Dendritic cell treated with granulocyte-macrophage colony-stimulating factor and Interleukin-4, amounts not matched to agents 40 ng/mL and 50 ng/mL, for 4 days (primary cell): ENCODE results near the gene KCNG2.

Source experiments
- H3K27ac Mint-ChIP-seq: one replicate; pipeline ENCODE4 v1.8.0; 2022; ENCODE audit warnings: mild to moderate bottlenecking, mixed read lengths
- H3K27me3 Mint-ChIP-seq: one replicate; pipeline ENCODE4 v1.8.0; 2022; ENCODE audit warnings: mild to moderate bottlenecking, mixed read lengths
- H3K36me3 Mint-ChIP-seq: one replicate; pipeline ENCODE4 v1.8.0; 2022; ENCODE audit warnings: low read depth, mixed read lengths
- H3K4me1 Mint-ChIP-seq: one replicate; pipeline ENCODE4 v1.8.0; 2022; ENCODE audit warnings: low read depth, mixed read lengths
- H3K4me3 Mint-ChIP-seq: one replicate; pipeline ENCODE4 v1.8.0; 2022; ENCODE audit warnings: mild to moderate bottlenecking, moderate library complexity, mixed read lengths
- H3K9me3 Mint-ChIP-seq: one replicate; pipeline ENCODE4 v1.8.0; 2022; ENCODE audit warnings: mixed read lengths
- intact Hi-C: fragments of 100-400 bp; cut with micrococcal nuclease; formaldehyde crosslinking; loops from one replicate; pipeline ENCODE4 v1.15.0; 2022

The KCNG2 gene

DNA sequence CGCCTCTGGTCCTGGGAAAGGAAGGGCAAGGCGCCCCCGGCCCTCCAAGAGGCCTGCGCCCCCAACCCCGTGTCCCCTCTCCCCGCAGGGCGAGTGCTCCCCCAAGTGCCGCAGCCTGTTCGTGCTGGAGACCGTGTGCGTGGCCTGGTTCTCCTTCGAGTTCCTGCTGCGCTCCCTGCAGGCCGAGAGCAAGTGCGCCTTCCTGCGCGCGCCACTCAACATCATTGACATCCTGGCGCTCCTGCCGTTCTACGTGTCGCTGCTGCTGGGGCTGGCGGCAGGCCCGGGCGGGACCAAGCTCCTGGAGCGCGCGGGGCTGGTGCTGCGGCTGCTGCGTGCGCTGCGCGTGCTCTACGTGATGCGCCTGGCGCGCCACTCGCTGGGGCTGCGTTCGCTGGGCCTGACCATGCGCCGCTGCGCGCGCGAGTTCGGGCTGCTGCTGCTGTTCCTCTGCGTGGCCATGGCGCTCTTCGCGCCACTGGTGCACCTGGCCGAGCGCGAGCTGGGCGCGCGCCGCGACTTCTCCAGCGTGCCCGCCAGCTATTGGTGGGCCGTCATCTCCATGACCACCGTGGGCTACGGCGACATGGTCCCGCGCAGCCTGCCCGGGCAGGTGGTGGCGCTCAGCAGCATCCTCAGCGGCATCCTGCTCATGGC lies 101.3 kb downstream of the KCNG2 start:
- peaks cover 71% of the 10 kb centered on the region for H3K9me3 Mint-ChIP-seq
- no peak overlapping the region for H3K27ac Mint-ChIP-seq
- H3K36me3 Mint-ChIP-seq, result peaks cover 53% of the 10 kb centered on the region
- H3K4me1 Mint-ChIP-seq, result no peaks in the 10 kb centered on the region
- H3K4me3 Mint-ChIP-seq, result no peak overlapping the region
- peaks cover 1% of the 10 kb centered on the region for H3K27me3 Mint-ChIP-seq
- intact Hi-C loops, result no loop called here

DNA sequence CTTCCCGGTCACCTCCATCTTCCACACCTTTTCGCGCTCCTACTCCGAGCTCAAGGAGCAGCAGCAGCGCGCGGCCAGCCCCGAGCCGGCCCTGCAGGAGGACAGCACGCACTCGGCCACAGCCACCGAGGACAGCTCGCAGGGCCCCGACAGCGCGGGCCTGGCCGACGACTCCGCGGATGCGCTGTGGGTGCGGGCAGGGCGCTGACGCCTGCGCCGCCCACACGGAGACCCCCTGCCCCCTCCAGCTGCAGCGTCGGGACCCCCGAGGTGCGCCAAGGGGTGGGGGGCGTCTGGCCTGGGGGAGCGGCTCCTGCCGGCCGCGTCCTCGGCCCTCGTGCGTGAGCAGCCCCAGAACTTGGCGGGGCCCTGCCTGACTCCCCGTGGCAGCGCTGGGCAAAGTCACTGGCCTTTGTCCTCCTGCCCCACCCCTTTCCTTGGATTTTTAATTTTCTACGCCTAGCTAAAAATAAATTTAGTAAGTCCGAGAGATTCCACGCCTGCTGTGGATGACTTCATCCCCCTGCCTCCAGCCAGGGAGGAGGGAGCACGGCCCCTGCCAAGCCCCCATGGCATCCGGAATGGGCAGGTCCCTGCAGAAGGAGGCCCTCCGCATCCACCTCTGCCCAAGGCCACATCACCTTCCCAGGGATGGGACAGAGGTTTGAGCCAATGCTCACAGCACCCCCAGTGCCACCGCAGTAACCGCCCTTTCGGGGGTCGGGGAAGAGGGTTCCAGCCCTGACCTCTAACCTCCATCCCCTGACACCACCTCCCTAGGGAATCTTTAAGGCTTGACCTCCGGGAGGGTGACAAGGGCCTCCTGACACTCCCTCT lies 102.1 kb downstream of the KCNG2 start:
- intact Hi-C loops, result no loop called here
- H3K9me3 Mint-ChIP-seq, result peaks cover 64% of the 10 kb centered on the region
- no peak overlapping the region for H3K4me3 Mint-ChIP-seq
- H3K36me3 Mint-ChIP-seq, result peaks cover 60% of the 10 kb centered on the region
- H3K4me1 Mint-ChIP-seq, result no peaks in the 10 kb centered on the region
- H3K27me3 Mint-ChIP-seq, result peaks cover 1% of the 10 kb centered on the region
- H3K27ac Mint-ChIP-seq, result no peak overlapping the region

DNA sequence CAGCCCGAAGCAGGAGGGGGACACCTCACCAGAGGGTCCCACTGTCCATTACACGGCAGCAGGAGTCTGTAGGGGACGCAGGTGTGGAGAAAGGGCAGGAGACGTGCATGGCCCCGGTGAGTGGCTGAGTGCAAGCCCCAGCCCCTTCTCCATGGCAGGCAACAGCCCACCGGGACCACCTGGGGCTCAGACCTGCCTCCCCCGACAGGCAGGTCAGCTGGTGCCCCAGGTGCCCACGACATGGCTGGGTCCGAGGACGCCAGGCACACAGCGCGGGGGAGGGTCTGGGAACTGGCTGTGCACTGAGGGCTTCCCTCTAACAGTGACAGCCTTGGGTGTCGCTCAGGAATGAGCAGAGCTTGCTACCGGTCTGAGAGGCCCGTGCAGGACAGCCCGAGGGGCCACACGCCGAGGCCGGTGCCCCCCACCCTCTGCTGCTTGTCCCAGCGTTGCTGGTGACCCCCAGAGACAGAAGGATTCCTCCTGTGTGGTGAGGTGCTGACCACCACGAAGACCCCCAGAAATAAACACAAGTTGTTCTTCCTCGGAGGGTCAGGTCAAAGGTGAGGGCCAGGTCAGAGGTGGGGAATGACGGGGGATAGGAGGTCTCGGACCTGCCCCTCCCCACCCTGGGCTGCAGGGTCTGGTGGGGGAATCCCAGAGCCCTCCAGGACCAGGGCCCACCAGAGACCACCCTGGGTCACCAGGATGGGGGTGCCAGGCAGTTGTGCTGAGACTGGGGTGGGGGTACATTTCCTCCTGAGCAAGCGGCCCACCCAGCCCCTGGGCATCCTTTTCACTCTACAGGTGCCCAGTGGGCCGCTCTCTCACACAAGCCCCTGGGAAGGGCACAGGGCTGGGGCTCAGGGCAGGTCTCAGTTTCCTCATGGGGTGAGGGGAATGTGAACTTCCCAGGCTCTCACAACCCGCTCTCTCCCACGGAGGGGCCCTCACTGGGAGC lies 103.2 kb downstream of the KCNG2 start:
- Mint-ChIP-seq H3K27me3 (peaks cover 1% of the 10 kb centered on the region), H3K4me1 (no peaks in the 10 kb centered on the region), H3K9me3 (peaks cover 53% of the 10 kb centered on the region), H3K27ac (no peak overlapping the region), H3K4me3 (no peak overlapping the region), H3K36me3 (peaks cover 71% of the 10 kb centered on the region)
- intact Hi-C loops, result no loop called here

DNA sequence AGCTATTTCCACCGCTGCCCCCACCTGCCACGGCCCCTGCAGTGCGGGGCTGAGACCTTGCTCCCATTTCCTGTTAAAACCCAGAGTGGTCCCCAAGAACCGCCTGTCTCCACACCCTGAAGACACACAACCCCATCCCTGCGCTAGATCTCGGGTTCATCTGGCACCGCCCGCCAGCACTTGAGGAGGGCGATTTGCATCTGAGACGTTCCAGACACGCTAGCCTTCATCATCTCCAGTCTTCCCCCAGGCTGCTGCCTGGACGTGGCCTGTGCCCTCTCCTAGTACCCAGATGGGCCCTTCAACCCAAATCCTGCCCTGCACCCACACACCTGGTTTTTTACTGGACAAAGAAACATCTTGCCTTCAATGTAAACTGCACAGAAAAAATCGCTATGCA lies 103.9 kb downstream of the KCNG2 start:
- Mint-ChIP-seq H3K4me1 (no peaks in the 10 kb centered on the region), H3K4me3 (no peak overlapping the region), H3K27me3 (peaks cover 1% of the 10 kb centered on the region), H3K27ac (no peak overlapping the region), H3K9me3 (peaks cover 47% of the 10 kb centered on the region), H3K36me3 (peaks cover 79% of the 10 kb centered on the region)
- intact Hi-C loops, result no loop called here

DNA sequence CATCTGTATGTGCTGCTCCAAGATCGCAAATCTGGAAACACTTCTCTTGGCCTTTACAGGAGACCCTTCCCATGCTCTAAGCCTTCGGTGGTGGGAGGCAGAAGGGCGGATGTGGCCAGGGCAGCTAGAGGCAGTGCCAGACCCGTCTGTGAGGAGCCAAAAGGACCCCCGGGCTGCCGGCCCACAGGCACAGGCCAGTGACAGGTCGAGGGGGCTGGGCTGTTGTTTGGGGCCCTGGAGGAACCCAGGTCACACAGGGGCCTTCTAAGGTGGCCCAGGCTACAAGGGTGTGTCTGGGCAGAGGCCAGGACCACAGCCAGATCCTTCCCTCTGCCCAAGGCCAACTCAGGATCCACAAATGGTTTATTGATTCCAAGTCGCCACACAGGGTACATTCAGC lies 104.3 kb downstream of the KCNG2 start:
- H3K27ac Mint-ChIP-seq, result no peak overlapping the region
- H3K4me1 Mint-ChIP-seq, result no peaks in the 10 kb centered on the region
- intact Hi-C loops, result no loop called here
- H3K36me3 Mint-ChIP-seq, result peaks cover 81% of the 10 kb centered on the region
- peaks cover 1% of the 10 kb centered on the region for H3K27me3 Mint-ChIP-seq
- H3K4me3 Mint-ChIP-seq, result no peak overlapping the region
- H3K9me3 Mint-ChIP-seq, result peaks cover 43% of the 10 kb centered on the region

DNA sequence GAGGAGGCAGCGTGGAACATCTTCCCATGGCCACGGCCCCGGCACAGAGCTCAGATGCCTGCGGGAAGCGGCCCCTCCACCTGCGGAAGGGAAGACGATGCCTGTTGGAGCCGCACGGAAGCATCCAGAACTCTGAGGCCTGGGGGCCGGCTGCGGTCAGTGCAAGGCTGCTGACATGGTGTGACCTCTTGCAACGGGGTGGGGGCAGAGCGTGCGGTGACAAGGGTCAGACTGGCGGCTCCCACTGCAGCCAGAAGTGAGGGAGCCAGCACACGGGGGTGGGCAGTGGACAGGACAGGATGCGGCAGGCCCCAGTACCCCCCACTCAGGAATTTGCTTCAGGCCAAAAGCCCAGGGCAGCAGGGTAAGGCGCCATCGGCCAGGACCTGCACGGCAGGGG lies 104.9 kb downstream of the KCNG2 start:
- intact Hi-C loops, result no loop called here
- H3K4me3 Mint-ChIP-seq, result no peak overlapping the region
- no peak overlapping the region for H3K27ac Mint-ChIP-seq
- H3K4me1 Mint-ChIP-seq, result no peaks in the 10 kb centered on the region
- H3K27me3 Mint-ChIP-seq, result peaks cover 1% of the 10 kb centered on the region
- peaks cover 84% of the 10 kb centered on the region for H3K36me3 Mint-ChIP-seq
- peaks cover 37% of the 10 kb centered on the region for H3K9me3 Mint-ChIP-seq

DNA sequence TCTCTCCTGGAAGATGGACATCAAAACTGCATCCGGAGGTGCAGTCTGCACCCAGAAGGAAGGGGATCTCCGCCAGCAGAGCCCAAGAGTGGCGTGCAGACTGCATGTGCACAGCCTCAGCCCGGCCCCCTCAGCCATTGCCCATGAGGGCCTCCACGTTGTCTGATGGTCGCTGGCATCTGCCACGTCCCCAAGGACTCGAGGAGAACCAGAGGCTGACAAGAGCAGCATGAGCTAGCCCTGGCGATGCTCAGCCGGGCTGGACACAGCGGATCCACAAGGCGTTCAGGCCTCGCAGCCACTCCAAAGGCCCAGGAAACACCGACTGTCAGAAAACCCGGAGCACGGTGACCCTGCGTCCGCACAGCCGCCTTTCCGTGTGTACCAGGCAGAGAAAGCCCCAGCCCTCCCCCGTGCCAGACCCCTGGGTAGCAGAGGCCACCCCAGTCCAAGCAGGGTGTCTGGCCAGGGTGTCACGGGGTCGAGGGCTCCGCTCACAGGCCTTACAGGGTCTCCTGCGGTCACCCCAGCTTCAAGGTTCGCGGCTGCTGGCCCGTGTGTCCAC lies 105.4 kb downstream of the KCNG2 start:
- intact Hi-C loops, result no loop called here
- Mint-ChIP-seq H3K4me3 (no peak overlapping the region), H3K27me3 (peaks cover 1% of the 10 kb centered on the region), H3K36me3 (peaks cover 84% of the 10 kb centered on the region), H3K4me1 (peaks cover 2% of the 10 kb centered on the region), H3K9me3 (peaks cover 35% of the 10 kb centered on the region), H3K27ac (no peak overlapping the region)

DNA sequence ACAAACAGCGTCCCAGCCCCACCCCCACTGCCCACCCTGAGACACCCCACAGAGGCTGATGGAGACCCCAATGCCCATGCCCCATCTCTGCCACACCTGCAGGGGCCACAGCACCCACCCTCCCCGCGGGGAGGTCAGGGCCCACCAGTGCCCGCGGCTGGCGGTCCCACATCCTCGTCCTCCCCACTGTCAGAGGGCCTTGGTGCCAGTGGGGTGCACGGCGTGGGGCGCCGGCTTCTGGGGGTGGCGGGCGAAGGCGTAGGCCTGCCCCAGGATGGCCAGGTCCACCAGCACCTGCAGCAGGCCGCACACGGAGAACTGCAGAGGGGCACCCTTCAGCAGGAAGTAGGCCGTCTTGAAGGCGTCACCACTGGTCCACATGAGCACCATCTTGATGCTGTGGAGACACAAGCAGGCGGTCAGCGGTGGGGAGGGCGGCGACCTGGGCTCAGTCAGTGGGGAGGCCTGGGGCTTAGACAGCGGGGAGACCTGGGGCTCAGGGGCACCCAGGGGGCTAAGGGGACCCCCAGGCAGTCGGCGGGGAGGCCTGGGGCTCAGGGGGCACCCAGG lies 106.1 kb downstream of the KCNG2 start:
- no peak overlapping the region for H3K4me3 Mint-ChIP-seq
- peaks cover 5% of the 10 kb centered on the region for H3K4me1 Mint-ChIP-seq
- intact Hi-C loops, result no loop called here

DNA sequence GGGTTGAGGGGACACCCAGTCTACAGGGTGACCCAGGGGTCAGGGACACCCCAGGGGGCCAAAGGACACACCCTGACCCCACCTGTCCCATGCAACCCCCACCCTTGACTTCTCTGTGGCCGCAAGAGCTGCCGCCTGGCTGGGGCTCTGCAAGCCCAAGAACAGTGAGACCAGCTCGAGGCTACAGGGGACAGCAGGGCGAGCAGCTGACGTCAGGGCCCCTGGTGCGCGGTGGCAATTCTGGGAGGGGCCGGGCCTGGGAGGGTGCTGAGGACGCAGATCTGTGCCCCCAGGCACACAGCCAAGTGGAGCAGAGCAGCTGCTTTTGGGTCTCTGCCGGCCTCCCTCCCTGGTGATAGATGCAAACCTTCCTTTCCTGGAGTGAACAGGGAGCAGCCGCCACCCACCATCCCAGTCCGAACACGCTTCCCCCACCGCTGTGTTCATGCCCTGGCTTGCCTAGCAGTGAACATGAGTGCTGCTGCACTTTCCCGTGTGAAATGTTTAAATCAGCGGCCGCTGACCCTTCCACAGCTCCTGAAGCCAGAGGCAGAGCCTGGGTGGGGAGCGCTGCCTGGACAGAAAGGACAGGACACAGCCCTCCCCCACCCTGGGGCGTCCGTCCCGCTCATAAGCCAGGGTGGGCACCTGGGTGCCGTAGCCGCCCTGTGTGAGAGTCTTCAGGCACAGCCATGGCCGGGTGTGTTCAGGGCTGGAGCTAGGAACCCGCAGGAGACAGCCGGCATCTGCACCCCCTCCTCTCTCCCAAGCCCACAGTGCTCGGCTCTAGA lies 106.8 kb downstream of the KCNG2 start:
- Mint-ChIP-seq H3K27me3 (peaks cover 1% of the 10 kb centered on the region), H3K27ac (no peak overlapping the region), H3K4me1 (peaks cover 5% of the 10 kb centered on the region), H3K36me3 (peaks cover 98% of the 10 kb centered on the region), H3K4me3 (no peak overlapping the region), H3K9me3 (peaks cover 33% of the 10 kb centered on the region)
- intact Hi-C loops, result no loop called here

More for the DNA sequence above, 106.1 kb downstream of the KCNG2 start:
- Mint-ChIP-seq H3K9me3 (peaks cover 36% of the 10 kb centered on the region), H3K36me3 (peaks cover 91% of the 10 kb centered on the region), H3K27me3 (peaks cover 1% of the 10 kb centered on the region), H3K27ac (no peak overlapping the region)

DNA sequence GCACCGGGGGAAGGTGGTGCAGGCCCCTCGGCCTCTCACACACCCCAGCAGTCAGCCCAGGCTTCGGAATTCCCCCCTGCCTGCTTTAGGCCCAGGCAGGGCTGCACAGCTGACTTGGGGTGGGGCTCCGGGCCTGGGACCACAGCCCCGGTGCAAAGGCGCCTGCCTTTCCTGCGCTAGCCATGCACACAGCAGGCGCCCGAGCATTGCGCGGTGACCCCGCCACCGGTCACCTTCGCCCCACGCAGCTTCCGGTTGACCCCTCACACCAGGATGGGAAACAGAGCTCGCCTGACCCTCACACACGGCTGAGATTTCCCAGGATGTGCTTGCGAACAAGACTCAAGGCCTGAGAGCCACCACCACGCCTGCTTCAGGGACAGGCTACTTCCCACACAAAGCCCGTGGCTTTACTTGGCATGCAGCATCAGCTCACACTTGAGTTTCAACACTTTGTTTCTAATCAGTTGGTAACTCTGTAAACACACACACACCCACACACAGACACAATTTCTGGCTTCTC lies 107.7 kb downstream of the KCNG2 start:
- H3K9me3 Mint-ChIP-seq, result peaks cover 24% of the 10 kb centered on the region
- peaks cover 99% of the 10 kb centered on the region for H3K36me3 Mint-ChIP-seq
- no peak overlapping the region for H3K4me3 Mint-ChIP-seq
- no peak overlapping the region for H3K27ac Mint-ChIP-seq
- no peaks in the 10 kb centered on the region for H3K27me3 Mint-ChIP-seq
- peaks cover 5% of the 10 kb centered on the region for H3K4me1 Mint-ChIP-seq
- intact Hi-C loops, result no loop called here

DNA sequence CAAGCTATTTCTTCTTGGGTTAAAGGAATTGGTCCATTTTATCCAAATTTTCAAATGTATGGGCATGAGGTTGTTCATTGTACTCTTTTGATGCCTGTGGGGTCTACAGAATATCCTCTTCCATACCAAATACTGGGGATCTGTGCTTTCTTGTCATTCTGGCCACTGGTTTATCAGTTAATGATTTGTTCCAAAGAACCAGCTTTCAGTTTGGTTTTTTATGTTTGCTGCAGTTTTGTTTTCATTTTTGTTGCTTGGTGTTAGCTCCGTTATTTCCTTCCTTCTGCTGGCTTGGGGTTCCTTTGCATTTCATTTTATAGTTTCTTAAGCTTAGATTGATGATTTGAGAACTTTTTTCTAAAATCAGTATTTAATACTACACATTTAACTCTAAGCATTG lies 108.3 kb downstream of the KCNG2 start:
- peaks cover 99% of the 10 kb centered on the region for H3K36me3 Mint-ChIP-seq
- H3K27me3 Mint-ChIP-seq, result no peaks in the 10 kb centered on the region
- no peak overlapping the region for H3K4me3 Mint-ChIP-seq
- H3K4me1 Mint-ChIP-seq, result peaks cover 5% of the 10 kb centered on the region
- H3K27ac Mint-ChIP-seq, result no peak overlapping the region
- peaks cover 22% of the 10 kb centered on the region for H3K9me3 Mint-ChIP-seq
- intact Hi-C loops, result no loop called here

DNA sequence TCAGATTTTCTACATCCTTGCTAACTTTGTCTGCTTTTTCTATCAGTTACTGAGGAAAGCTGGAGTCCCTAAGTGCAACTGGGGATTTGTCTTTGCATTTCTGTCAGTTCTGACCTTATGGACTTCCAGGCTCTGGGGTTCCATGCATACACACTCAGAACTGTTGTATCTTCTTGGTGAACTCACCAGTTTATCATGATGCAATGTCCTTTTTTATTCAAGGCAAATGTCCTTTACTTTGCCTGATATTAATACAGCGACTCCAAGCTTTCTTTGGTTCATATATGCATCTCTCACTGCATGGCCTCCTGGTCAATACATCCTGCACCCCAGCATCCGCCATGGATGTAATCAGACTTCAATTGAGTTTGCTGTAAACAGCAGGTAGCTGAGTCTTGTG lies 109.0 kb downstream of the KCNG2 start:
- Mint-ChIP-seq H3K36me3 (peaks cover 99% of the 10 kb centered on the region), H3K4me3 (no peak overlapping the region), H3K9me3 (peaks cover 17% of the 10 kb centered on the region), H3K4me1 (peaks cover 5% of the 10 kb centered on the region), H3K27ac (no peak overlapping the region), H3K27me3 (no peaks in the 10 kb centered on the region)
- intact Hi-C loops, result no loop called here
